K562 (cell line): ENCODE results near the gene HK2. TPM values are rescaled to one million over a fixed set of nuclear protein-coding genes. Genes with fewer than 3 reads are reported as not detected.
"Not testable (repeated sequence)": the region's sequence is repeated elsewhere in the genome, so short reads cannot be mapped to it uniquely, and the experiment has no call there.

Experiments used
- ATAC-seq: fragments of 200-7000 bp; cut with Tn5 transposase; 3 replicates; pipeline ENCODE4 v1.9.1; 2020; ENCODE audit warnings: moderate library complexity
- BruUV-seq: library from RNA; stranded (reverse); fragments of 400-500 nt; replicated peaks from 2 replicates; lab custom pipeline; 2021; lab: Mats Ljungman, UMichigan
- CTCF ChIA-PET: fragments of 300-600 bp; formaldehyde crosslinking; extraction: SDS; loops from one replicate; lab custom pipeline; 2021; ENCODE audit warnings: low intra/inter-chr PET ratio; lab: Yijun Ruan, JAX
- POLR2A ChIA-PET: fragments of 300-600, 350-650 bp; sonication (Branson Sonifier 250); formaldehyde crosslinking; extraction: SDS; loops from one replicate; lab custom pipeline; 2021; ENCODE audit warnings: antibody characterized with exemption, inconsistent platforms; lab: Yijun Ruan, JAX
- DNase-seq, 4 experiments: peaks; one replicate each; pipeline versions ENCODE4 v3.0.0 to v3.0.0-alpha.2; 2011 to 2018; ENCODE audit warnings: low spot score in 3 of 4, mixed read lengths in 3 of 4; ENCODE audit errors: extremely low read depth in 1 of 4
- FAIRE-seq: peaks from 2 replicates; lab custom pipeline; 2011; peaks lifted over from hg19 to GRCh38; lab: Jason Lieb, UNC
- H2AFZ ChIP-seq: 2 replicates; pipeline ENCODE4 v1.6.0; 2011; ENCODE audit warnings: low read depth, low read length, control low read depth, inconsistent platforms
- H3K27ac ChIP-seq: fragments of 200-600 bp; 3 replicates; pipeline ENCODE4 v1.8.0; 2011; ENCODE audit warnings: low read depth, mild to moderate bottlenecking, control low read depth, inconsistent platforms, low read length, moderate library complexity, mixed read lengths; ENCODE audit errors: extremely low read depth
- H3K27me3 ChIP-seq, 2 experiments: fragments of 300-600 bp in 1 of 2; 2 replicates in 1 of 2; 3 replicates in 1 of 2; pipeline versions ENCODE4 v1.6.0 to v1.8.0; 2011; ENCODE audit warnings: inconsistent platforms in 2 of 2, low read length in 2 of 2, mild to moderate bottlenecking in 1 of 2, mixed read lengths in 1 of 2, moderate library complexity in 1 of 2; ENCODE audit not compliant: control insufficient read depth in 2 of 2, insufficient read depth in 2 of 2
- H3K36me3 ChIP-seq: fragments of 300-600 bp; 3 replicates; pipeline ENCODE4 v1.8.0; 2011; ENCODE audit warnings: mild to moderate bottlenecking, low read length, inconsistent platforms; ENCODE audit not compliant: control insufficient read depth, insufficient read depth
- H3K4me1 ChIP-seq, 2 experiments: fragments of 200-600 bp in 1 of 2; replicated peaks in 1 of 2; 2 replicates in 1 of 2; 3 replicates in 1 of 2; pipeline versions ENCODE4 v1.5.1 to v1.8.0; 2011; ENCODE audit warnings: inconsistent platforms in 2 of 2, low read length in 2 of 2, mild to moderate bottlenecking in 1 of 2, mixed read lengths in 1 of 2, moderate library complexity in 1 of 2; ENCODE audit not compliant: control insufficient read depth in 2 of 2, insufficient read depth in 2 of 2
- H3K4me2 ChIP-seq: 2 replicates; pipeline ENCODE4 v1.6.1; 2011; ENCODE audit warnings: low read length, control low read depth, inconsistent platforms, mixed read lengths; ENCODE audit not compliant: insufficient read depth
- H3K4me3 ChIP-seq: fragments of 200-600 bp; sonication (generic), shearing (Covaris generic); 2 replicates; pipeline ENCODE4 v1.5.1; 2016; ENCODE audit warnings: control low read depth, inconsistent platforms
- H3K79me2 ChIP-seq: fragments of 200-600 bp; 3 replicates; pipeline ENCODE4 v1.8.0; 2011; ENCODE audit warnings: low read length, inconsistent platforms; ENCODE audit not compliant: control insufficient read depth, insufficient read depth
- H3K9ac ChIP-seq, 2 experiments: 2 replicates each; pipeline versions ENCODE4 v1.6.0 to v1.6.1; 2011; ENCODE audit warnings: low read depth in 2 of 2, low read length in 2 of 2, control low read depth in 1 of 2, inconsistent platforms in 1 of 2, mild to moderate bottlenecking in 1 of 2, mixed read lengths in 1 of 2; ENCODE audit not compliant: insufficient read depth in 1 of 2
- H3K9me1 ChIP-seq: one replicate; pipeline ENCODE4 v1.6.0; 2011; ENCODE audit warnings: inconsistent platforms, mild to moderate bottlenecking, low read length, moderate library complexity; ENCODE audit not compliant: control insufficient read depth, insufficient read depth
- H3K9me3 ChIP-seq: replicated peaks from 2 replicates; pipeline ENCODE4 v1.5.1; 2011; ENCODE audit warnings: low read depth, low read length, inconsistent platforms; ENCODE audit not compliant: control insufficient read depth, insufficient read depth
- H4K20me1 ChIP-seq: replicated peaks from 2 replicates; pipeline ENCODE4 v1.6.1; 2011; ENCODE audit warnings: low read length, inconsistent platforms, mixed read lengths; ENCODE audit not compliant: control insufficient read depth, insufficient read depth
- HEY1 ChIP-seq: fragments of 250-450 bp; sonication (Bioruptor Pico); IDR thresholded peaks from 2 replicates; pipeline ENCODE4 v1.5.0; 2020; ENCODE audit warnings: mild to moderate bottlenecking, moderate library complexity, borderline replicate concordance
- NFIC ChIP-seq: fragments of 450-650 bp; IDR thresholded peaks from 2 replicates; pipeline ENCODE4 v1.6.1; 2017; ENCODE audit warnings: mild to moderate bottlenecking, inconsistent platforms
- WGBS: fragments of 100-300 bp; shearing (Covaris generic); methylation state at CpG from one replicate; pipeline ENCODE4 v1.1.6; 2016; ENCODE audit warnings: low coverage, mixed read lengths; ENCODE audit not compliant: insufficient coverage; ENCODE audit errors: missing lambda C conversion rate; 5-methylcytosine and 5-hydroxymethylcytosine counted together
- in situ Hi-C: fragments of 300-500 bp; cut with MboI; formaldehyde crosslinking; loops from 4 replicates; pipeline ENCODE4 v1.15.0; 2018; ENCODE audit warnings: inconsistent platforms, mixed read lengths
- intact Hi-C: fragments of 100-400 bp; cut with micrococcal nuclease; formaldehyde crosslinking; loops from 2 replicates; pipeline ENCODE4 v1.14.2; 2022
- polyA plus RNA-seq, 8 experiments: library from polyadenylated mRNA; depleted of rRNA in 4 of 8; stranded (reverse) in 5 of 8; unstranded in 3 of 8; fragments of >200 nt; fragmentation: Nextera tagmentation in 2 of 8; fragmentation: Illumina TruSeq in 1 of 8; extraction: Ambion mirVana in 2 of 8; extraction: Trizol in 1 of 8; gene quantifications; 2 replicates each; pipeline versions ENCODE4 v1.2.1 to v1.2.3, GENCODE V29; 2011 to 2014; ENCODE audit warnings: inconsistent platforms in 1 of 8, missing spikeins in 1 of 8
- total RNA-seq, 7 experiments: library from RNA; depleted of rRNA in 6 of 7; stranded (reverse); fragments of >200 nt in 6 of 7; fragmentation: Illumina TruSeq in 2 of 7; extraction: Trizol in 2 of 7; gene quantifications; 2 replicates each; pipeline versions ENCODE4 v1.2.1 to v1.2.3, GENCODE V29; 2011 to 2021; ENCODE audit warnings: low replicate concordance in 1 of 7

HK2 gene
- total and polyA plus RNA-seq, 9 of the 15 experiments (the other 6 are each of a cell fraction or from before 2014, with no cell fraction given), result 4.7 to 56.0 (median 19.9) TPM

DNA sequence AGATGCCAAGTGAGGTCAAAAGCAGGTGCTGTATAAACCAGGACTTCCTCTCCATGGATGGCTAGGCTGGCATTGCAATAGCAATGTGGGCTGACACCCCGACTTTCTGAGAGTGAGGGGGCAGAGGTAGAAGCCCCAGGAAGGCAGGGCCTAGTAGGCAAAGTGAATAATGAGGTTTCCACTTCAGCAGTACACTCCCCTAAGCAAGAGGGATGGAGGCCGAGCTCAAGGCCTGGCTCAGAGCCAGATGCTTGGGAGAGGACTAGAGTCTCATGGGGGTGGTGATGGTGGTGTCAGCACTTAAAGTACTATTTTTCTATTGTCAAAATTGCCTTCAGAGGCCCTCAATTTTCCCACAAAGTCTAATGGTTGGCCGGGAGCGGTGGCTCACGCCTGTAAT, 41.6 kb upstream of the HK2 start:
- ChIA-PET POLR2A (interaction anchor here (0.6 kb wide), 1 partner anchor 264 kb away, joined by 3 read pairs; no protein-coding TSS in a partner anchor), CTCF (no interaction called here)
- H3K9ac ChIP-seq, result no peak overlapping the region
- H3K9me1 ChIP-seq, result no peaks in the 10 kb centered on the region
- WGBS, result 0% methylated on average over 3 of the region's 5 CpGs
- H3K27me3 ChIP-seq, result peaks cover 0 to 21% of the 10 kb centered on the region in 2 experiments; a peak in 2 of 5 replicates
- H3K4me1 ChIP-seq, result no peaks in the 10 kb centered on the region
- in situ Hi-C loops (no loop called here), intact Hi-C loops (no loop called here)
- H3K4me2 ChIP-seq, result no peak overlapping the region
- H3K9me3 ChIP-seq, result peaks cover 3% of the 10 kb centered on the region; the same call in 1 of the 2 replicates
- no peaks in the 10 kb centered on the region for H3K36me3 ChIP-seq
- FAIRE-seq (no peak), ATAC-seq (no peak), DNase-seq (no peak)
- no peak overlapping the region for H3K4me3 ChIP-seq
- no peak overlapping the region for H3K27ac ChIP-seq
- no TSS peak for BruUV-seq
- no peak overlapping the region for H2AFZ ChIP-seq
- no peaks in the 10 kb centered on the region for H3K79me2 ChIP-seq
- peak; percentile 76 for TF ChIP-seq NFIC
- no peak for TF ChIP-seq HEY1
- no peaks in the 10 kb centered on the region for H4K20me1 ChIP-seq

DNA sequence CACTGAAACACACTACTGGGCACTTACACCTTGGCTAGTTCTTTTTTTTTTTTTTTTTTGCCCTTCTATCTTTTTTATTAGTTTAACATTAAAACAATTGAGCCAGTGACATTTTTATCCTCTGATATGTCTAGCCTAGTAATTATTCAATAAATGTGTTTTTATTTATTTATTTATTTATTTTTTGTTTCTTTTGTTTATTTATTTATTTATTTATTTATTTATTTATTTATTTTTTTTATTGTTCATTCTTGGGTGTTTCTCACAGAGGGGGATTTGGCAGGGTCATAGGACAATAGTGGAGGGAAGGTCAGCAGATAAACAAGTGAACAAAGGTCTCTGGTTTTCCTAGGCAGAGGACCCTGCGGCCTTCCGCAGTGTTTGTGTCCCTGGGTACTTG, 39.0 kb upstream of the HK2 start:
- H4K20me1 ChIP-seq, H2AFZ ChIP-seq, H3K9ac ChIP-seq, H3K9me1 ChIP-seq, H3K36me3 ChIP-seq, H3K79me2 ChIP-seq, H3K4me1 ChIP-seq, BruUV-seq, H3K9me3 ChIP-seq, intact Hi-C loops, H3K4me2 ChIP-seq, H3K4me3 ChIP-seq, DNase-seq, POLR2A ChIA-PET, FAIRE-seq, H3K27ac ChIP-seq, CTCF ChIA-PET, in situ Hi-C loops, ATAC-seq: not testable (repeated sequence)
- no CpG with 5 or more reads among the region's 2 CpGs for WGBS
- peaks cover 0 to 23% of the 10 kb centered on the region in 2 experiments; a peak in 3 of 5 replicates for H3K27me3 ChIP-seq
